Tibial nerve (tissue), 4 donors: ENCODE results near the gene CMBL. TPM values are rescaled to one million over a fixed set of nuclear protein-coding genes. Genes with fewer than 3 reads are reported as not detected.

ENCODE experiments used
- DNase-seq, 2 donors: peaks; one replicate each; pipeline ENCODE4 v3.0.0-alpha.2; 2019; ENCODE audit warnings: low spot score in 2 of 2
- H3K27ac ChIP-seq, 4 donors: fragments of 200-600 bp; sonication (generic) in 3 of 4; one replicate each; pipeline ENCODE4 v1.5.1; 2017 to 2019; ENCODE audit warnings: mild to moderate bottlenecking in 1 of 4
- H3K27me3 ChIP-seq, 2 donors: fragments of 200-600 bp; sonication (generic) in 1 of 2; one replicate each; pipeline versions ENCODE4 v1.5.1 to v1.6.0; 2017 to 2019
- H3K36me3 ChIP-seq, 3 donors: fragments of 200-600 bp; sonication (generic); one replicate each; pipeline ENCODE4 v1.5.1; 2018 to 2019
- H3K4me1 ChIP-seq, 4 donors: fragments of 200-600 bp; sonication (generic) in 3 of 4; one replicate each; pipeline ENCODE4 v1.5.1; 2017 to 2019
- H3K4me3 ChIP-seq, 4 donors: fragments of 200-600 bp; sonication (generic) in 3 of 4; one replicate each; pipeline ENCODE4 v1.5.1; 2017 to 2019; ENCODE audit warnings: mild to moderate bottlenecking in 1 of 4, moderate library complexity in 1 of 4
- H3K9me3 ChIP-seq, 4 donors: fragments of 200-600 bp; sonication (generic) in 3 of 4; one replicate each; pipeline ENCODE4 v1.5.1; 2017 to 2019
- EP300 ChIP-seq, 2 donors: sonication (generic); formaldehyde crosslinking; IDR thresholded peaks; one replicate each; pipeline ENCODE4 v1.6.1; 2017; ENCODE audit warnings: antibody characterized with exemption in 2 of 2, mild to moderate bottlenecking in 1 of 2
- POLR2A ChIP-seq, 2 donors: fragments of 450-650 bp; IDR thresholded peaks; one replicate each; pipeline ENCODE4 v1.6.1; 2017; ENCODE audit warnings: antibody characterized with exemption in 2 of 2, mild to moderate bottlenecking in 2 of 2, moderate library complexity in 2 of 2
- WGBS, 2 donors: methylation state at CpG; one replicate each; pipeline ENCODE4 v1.1.5; 2018; 5-methylcytosine and 5-hydroxymethylcytosine counted together
- total RNA-seq, 4 donors: library from RNA; depleted of rRNA; stranded (reverse); fragments of >200 nt; gene quantifications; one replicate each; pipeline ENCODE4 v1.1.0, GENCODE V29; 2016
- TF ChIP-seq, protein P1 (sequence below), 5 experiments: fragments of 200-600 bp in 3 of 5; fragments of 450-650 bp in 2 of 5; sonication (generic) in 3 of 5; IDR thresholded peaks; one replicate each; pipeline ENCODE4 v1.5.1; 2016 to 2019; ENCODE audit warnings: antibody characterized with exemption in 5 of 5, mild to moderate bottlenecking in 3 of 5, moderate library complexity in 2 of 5

CMBL gene
- total RNA-seq, 4 donors from 2014 or later: 5.7 to 7.4 (median 6.6) TPM

DNA sequence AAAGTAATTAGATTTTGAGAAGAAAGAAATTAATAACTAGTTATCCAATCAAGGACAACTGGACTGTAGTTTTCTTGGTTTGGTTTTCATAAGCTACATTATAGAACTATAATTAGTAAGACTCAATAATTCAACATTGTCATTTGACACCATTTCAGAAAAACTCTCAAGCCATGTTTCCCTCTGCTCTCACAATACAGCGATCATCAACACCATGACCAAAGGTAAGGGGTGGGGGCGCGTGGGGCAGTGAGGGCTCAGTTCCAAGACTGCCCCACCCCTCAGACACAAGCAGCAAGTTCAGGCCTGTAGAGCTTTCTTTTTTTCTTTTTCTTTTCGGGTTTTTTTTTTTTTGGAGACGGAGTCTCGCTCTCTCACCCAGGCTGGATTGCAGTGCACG, 6.4 kb downstream of the CMBL start:
- Histone ChIP-seq H3K4me3 (no peak overlapping the region), H3K36me3 (peaks cover 0 to 7% (median 0%) of the 10 kb centered on the region in 3 donors), H3K4me1 (peaks cover 0 to 4% (median under 1%) of the 10 kb centered on the region in 4 donors), H3K27me3 (no peaks in the 10 kb centered on the region), H3K27ac (peak overlapping the region in 1 of 4 donors; percentile 51), H3K9me3 (no peaks in the 10 kb centered on the region)
- TF ChIP-seq, protein P1, sequence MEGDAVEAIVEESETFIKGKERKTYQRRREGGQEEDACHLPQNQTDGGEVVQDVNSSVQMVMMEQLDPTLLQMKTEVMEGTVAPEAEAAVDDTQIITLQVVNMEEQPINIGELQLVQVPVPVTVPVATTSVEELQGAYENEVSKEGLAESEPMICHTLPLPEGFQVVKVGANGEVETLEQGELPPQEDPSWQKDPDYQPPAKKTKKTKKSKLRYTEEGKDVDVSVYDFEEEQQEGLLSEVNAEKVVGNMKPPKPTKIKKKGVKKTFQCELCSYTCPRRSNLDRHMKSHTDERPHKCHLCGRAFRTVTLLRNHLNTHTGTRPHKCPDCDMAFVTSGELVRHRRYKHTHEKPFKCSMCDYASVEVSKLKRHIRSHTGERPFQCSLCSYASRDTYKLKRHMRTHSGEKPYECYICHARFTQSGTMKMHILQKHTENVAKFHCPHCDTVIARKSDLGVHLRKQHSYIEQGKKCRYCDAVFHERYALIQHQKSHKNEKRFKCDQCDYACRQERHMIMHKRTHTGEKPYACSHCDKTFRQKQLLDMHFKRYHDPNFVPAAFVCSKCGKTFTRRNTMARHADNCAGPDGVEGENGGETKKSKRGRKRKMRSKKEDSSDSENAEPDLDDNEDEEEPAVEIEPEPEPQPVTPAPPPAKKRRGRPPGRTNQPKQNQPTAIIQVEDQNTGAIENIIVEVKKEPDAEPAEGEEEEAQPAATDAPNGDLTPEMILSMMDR (IDR thresholded peaks at IDR 0.05): no peak
- TF ChIP-seq POLR2A (IDR thresholded peaks at IDR 0.05) (no peak), EP300 (IDR thresholded peaks at IDR 0.05) (no peak)
- WGBS, 2 donors: 76 to 80% methylated on average over 7 of the region's 7 CpGs
- no peak for DNase-seq

DNA sequence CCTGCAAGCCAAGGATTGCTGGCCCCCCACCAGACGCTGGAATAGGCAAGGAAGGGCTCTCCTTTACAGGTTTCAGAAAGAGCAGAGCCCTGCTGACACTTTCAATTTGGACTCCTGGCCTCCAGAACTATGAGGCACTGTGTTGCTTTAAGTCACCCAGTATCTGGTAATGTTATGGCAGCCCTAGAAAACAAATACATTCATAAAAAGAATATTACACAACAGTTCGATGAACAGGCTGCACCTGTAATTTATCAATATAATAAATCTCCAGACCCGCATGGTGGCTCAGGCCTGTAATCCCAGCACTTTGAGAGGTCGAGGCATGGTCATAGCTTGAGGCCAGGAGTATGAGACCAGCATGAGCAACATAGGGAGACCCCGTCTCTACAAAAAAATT, 7.5 kb downstream of the CMBL start:
- no peaks in the 10 kb centered on the region for H3K27me3 ChIP-seq
- 87 to 92% methylated on average over 5 of the region's 5 CpGs for WGBS, 2 donors
- no peaks in the 10 kb centered on the region for H3K4me1 ChIP-seq
- H3K9me3 ChIP-seq: no peaks in the 10 kb centered on the region
- TF ChIP-seq, protein P1 (IDR thresholded peaks at IDR 0.05): no peak
- no peak for TF ChIP-seq POLR2A (IDR thresholded peaks at IDR 0.05)
- TF ChIP-seq EP300 (IDR thresholded peaks at IDR 0.05): no peak
- H3K36me3 ChIP-seq: peaks cover 0 to 15% (median 0%) of the 10 kb centered on the region in 3 donors
- H3K27ac ChIP-seq: no peak overlapping the region
- DNase-seq: no peak
- no peak overlapping the region for H3K4me3 ChIP-seq

DNA sequence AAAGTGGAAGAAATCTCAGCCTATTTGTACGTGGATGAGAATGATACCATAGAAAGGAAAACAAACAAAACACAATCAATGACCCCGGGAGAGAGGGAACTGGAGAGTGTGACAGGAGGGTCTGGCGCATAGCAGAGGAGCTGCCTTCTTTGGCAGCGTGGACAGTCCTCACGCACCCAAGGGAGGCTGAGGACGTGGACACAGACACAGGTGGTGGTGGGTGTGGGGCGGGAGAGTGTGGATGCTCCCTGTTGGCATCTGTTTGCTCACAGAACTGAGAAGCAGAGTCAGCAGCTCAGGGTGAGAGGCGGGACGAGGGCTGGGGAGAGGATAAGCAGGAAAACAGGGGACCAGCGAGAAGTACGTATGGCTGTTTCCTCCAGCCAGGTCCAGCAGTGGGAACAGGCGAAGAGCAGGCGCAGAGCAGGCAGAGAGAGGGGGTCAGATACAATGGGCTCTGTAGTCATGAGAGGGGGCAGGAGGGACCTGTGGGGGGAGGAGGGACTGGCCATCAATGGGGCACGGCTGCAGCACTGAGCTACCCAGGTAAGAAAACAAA, 10.0 kb downstream of the CMBL start:
- TF ChIP-seq, protein P1 (IDR thresholded peaks at IDR 0.05): no peak
- no peak for TF ChIP-seq EP300 (IDR thresholded peaks at IDR 0.05)
- TF ChIP-seq POLR2A (IDR thresholded peaks at IDR 0.05): no peak
- H3K9me3 ChIP-seq: no peaks in the 10 kb centered on the region
- H3K4me1 ChIP-seq: no peaks in the 10 kb centered on the region
- no peaks in the 10 kb centered on the region for H3K27me3 ChIP-seq
- no peak for DNase-seq
- no peak overlapping the region for H3K4me3 ChIP-seq
- 70 to 73% methylated on average over 14 of the region's 14 CpGs for WGBS, 2 donors
- H3K27ac ChIP-seq: no peak overlapping the region
- H3K36me3 ChIP-seq: peaks cover 0 to 18% (median 0%) of the 10 kb centered on the region in 3 donors

DNA sequence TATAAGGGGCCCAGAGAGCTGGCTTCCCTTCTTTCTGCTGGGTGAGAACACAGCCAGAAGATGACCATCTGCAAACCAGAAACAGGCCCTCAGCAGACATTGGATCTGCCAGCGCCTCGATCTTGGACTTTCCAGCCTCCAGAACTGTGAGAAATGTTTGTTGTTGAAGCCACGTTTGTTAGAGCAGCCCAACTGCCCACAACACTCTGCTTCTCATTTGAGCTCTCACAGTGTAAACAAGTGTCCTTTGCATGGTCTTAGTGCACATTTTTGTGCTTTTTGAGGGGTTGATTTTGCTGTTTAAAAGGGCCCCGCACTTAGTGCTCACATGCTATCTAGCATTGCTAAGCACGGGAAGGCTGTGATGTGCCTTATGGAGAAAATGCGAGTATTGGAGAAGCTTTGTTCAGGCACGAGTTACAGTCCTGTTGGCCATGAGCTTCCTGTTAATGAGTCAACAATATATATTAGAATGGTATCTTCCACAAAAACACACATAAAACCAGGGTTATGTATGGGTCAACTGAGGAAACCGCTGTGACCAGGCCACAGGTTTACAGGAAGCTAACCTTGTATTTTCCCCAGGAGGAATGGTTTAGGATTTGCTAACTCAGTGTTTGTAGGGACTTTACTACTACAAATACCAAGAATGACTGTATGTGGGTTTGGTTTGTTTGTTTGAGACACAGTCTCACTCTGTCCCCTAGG, 11.9 kb downstream of the CMBL start:
- no peaks in the 10 kb centered on the region for H3K4me1 ChIP-seq
- H3K4me3 ChIP-seq: no peak overlapping the region
- TF ChIP-seq EP300 (IDR thresholded peaks at IDR 0.05) (no peak), POLR2A (IDR thresholded peaks at IDR 0.05) (no peak)
- TF ChIP-seq, protein P1 (IDR thresholded peaks at IDR 0.05): no peak
- 82 to 94% methylated on average over 8 of the region's 8 CpGs for WGBS, 2 donors
- H3K9me3 ChIP-seq: no peaks in the 10 kb centered on the region
- no peaks in the 10 kb centered on the region for H3K27me3 ChIP-seq
- no peak for DNase-seq
- H3K27ac ChIP-seq: no peak overlapping the region
- H3K36me3 ChIP-seq: peaks cover 0 to 18% (median 0%) of the 10 kb centered on the region in 3 donors

DNA sequence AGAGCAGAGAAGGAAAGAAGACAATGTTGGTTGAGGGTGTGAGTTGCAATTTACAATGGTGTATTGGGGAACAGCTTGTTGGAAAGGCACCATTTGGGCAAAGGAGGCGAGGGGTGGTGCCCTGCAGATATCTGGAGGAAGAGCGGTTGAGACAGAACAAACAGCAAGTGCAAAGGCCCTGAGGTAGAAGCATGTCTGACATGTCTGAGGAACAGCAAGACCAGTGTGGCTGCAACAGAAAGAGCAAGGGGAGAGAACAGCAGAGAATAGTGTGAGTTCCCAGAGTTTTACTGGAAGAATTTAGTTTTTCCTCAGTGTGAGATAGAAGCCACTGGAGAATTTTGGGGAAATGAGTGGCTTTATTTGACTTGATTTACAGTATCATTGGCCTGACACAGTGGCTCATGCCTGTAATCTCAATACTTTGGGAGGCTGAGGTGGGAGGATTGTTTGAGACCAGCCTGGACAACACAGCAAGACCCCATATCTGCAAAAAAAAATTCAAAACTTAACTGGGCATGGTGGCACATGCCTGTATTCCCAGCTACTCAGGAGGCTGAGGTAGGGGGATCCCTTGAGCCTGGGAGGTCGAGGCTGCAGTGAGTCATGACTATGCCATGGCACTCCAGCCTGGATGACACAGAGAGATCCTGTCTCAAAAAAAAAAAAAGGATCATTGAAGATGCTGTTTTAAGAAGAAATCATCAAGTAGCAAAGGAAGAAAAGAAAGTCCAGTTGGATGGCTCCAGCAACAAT, 13.6 kb downstream of the CMBL start:
- Histone ChIP-seq H3K27me3 (no peaks in the 10 kb centered on the region), H3K27ac (no peak overlapping the region), H3K4me1 (peaks cover 0 to under 1% (median 0%) of the 10 kb centered on the region in 4 donors), H3K4me3 (no peak overlapping the region), H3K36me3 (peaks cover 0 to 12% (median 0%) of the 10 kb centered on the region in 3 donors), H3K9me3 (no peaks in the 10 kb centered on the region)
- 88 to 93% methylated on average over 3 of the region's 3 CpGs for WGBS, 2 donors
- no peak for DNase-seq
- TF ChIP-seq, protein P1 (IDR thresholded peaks at IDR 0.05): no peak
- no peak for TF ChIP-seq EP300 (IDR thresholded peaks at IDR 0.05)
